ENCODE results near the gene HHLA2.

DNA sequence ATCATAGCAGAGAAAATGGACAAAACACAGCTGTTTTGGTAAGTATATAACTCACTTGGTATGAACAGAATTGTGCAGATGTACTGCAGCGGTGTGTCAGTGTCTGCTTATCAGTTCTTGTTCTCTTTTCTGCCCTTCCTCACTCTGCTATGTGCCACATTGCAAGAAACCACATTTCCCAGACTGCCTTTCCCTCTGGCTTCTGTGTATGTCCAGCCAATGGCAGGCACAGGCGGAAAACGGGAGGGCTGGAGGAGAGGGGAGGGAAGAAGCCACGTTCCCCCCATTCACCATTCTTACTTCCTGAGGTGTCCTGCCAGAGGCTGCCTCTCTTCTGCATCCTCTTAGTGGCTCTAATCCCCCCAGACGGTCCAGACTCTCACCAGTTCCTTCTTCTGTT, 15.4 kb downstream of the HHLA2 start:
- TF ChIP-seq POLR2AphosphoS5 (IDR thresholded peaks at IDR 0.05; ENCODE audit: borderline replicate concordance, low read depth, low read length) (no peak), EZH2 (IDR thresholded peaks at IDR 0.05) (no peak)

Measured in SK-N-MC (cell line).